H1 (cell line): ENCODE measurements around the gene IL36RN. TPM values are rescaled to one million over a fixed set of nuclear protein-coding genes. Genes with fewer than 3 reads are reported as not detected.

Source experiments
- CTCF ChIA-PET: fragments of 300-600 bp; sonication (Branson Sonifier 250); formaldehyde crosslinking; loops from one replicate; lab custom pipeline; 2021; ENCODE audit not compliant: partially characterized antibody; lab: Charles Lee
- POLR2A ChIA-PET: fragments of 300-600 bp; sonication (Branson Sonifier 250); formaldehyde crosslinking; loops from one replicate; lab custom pipeline; 2021; ENCODE audit warnings: inconsistent platforms; ENCODE audit not compliant: partially characterized antibody; lab: Charles Lee
- DNase-seq, 2 experiments: peaks; one replicate each; pipeline versions ENCODE4 v3.0.0 to v3.0.0-alpha.2; 2010 to 2022; ENCODE audit warnings: low spot score in 2 of 2, low read depth in 1 of 2, mixed read lengths in 1 of 2
- FAIRE-seq: peaks from 2 replicates; lab custom pipeline; 2011; peaks lifted over from hg19 to GRCh38; lab: Jason Lieb, UNC
- H2AFZ ChIP-seq: 2 replicates; pipeline ENCODE4 v1.8.1; 2012; ENCODE audit warnings: low read length, inconsistent platforms
- H2AK5ac ChIP-seq: 2 replicates; pipeline ENCODE4 v1.6.1; 2013; ENCODE audit warnings: low read depth, low read length
- H2BK120ac ChIP-seq: replicated peaks from 2 replicates; pipeline ENCODE3; 2013; ENCODE audit warnings: low read depth, low read length, inconsistent platforms
- H2BK12ac ChIP-seq: 2 replicates; pipeline ENCODE4 v1.6.1; 2013; ENCODE audit warnings: low read depth, low read length
- H2BK15ac ChIP-seq: 2 replicates; pipeline ENCODE4 v1.6.1; 2013; ENCODE audit warnings: low read length
- H2BK20ac ChIP-seq: 2 replicates; pipeline ENCODE4 v1.6.1; 2013; ENCODE audit warnings: low read length
- H2BK5ac ChIP-seq: 2 replicates; pipeline ENCODE4 v1.6.1; 2013; ENCODE audit warnings: low read depth, low read length
- H3K14ac ChIP-seq: 2 replicates; pipeline ENCODE4 v1.6.1; 2013; ENCODE audit warnings: inconsistent platforms; ENCODE audit not compliant: insufficient read length
- H3K18ac ChIP-seq: 2 replicates; pipeline ENCODE4 v1.6.1; 2013; ENCODE audit warnings: low read length; ENCODE audit errors: extremely low read depth
- H3K23ac ChIP-seq: 2 replicates; pipeline ENCODE4 v1.6.1; 2013; ENCODE audit warnings: inconsistent platforms; ENCODE audit not compliant: insufficient read length
- H3K23me2 ChIP-seq: 2 replicates; pipeline ENCODE4 v1.6.1; 2013; ENCODE audit warnings: low read depth, low read length
- H3K27ac ChIP-seq: 2 replicates; pipeline ENCODE4 v1.6.1; 2011; ENCODE audit warnings: low read depth, low read length, inconsistent platforms
- H3K27me3 ChIP-seq, 4 experiments: replicated peaks in 1 of 4; 1 replicate in 1 of 4; 2 replicates in 3 of 4; pipeline versions ENCODE4 v1.6.1 to v1.8.1; 2011 to 2013; ENCODE audit warnings: low read length in 3 of 4, mild to moderate bottlenecking in 3 of 4, inconsistent platforms in 2 of 4, mixed read lengths in 2 of 4, moderate library complexity in 1 of 4; ENCODE audit not compliant: control insufficient read depth in 3 of 4, insufficient read depth in 3 of 4; ENCODE audit errors: extremely low read depth in 1 of 4
- H3K36me3 ChIP-seq, 4 experiments: 2 replicates each; pipeline versions ENCODE4 v1.6.1 to v1.8.1; 2011 to 2013; ENCODE audit warnings: mild to moderate bottlenecking in 4 of 4, low read length in 3 of 4, moderate library complexity in 2 of 4, control low read depth in 1 of 4, inconsistent platforms in 1 of 4; ENCODE audit not compliant: insufficient read depth in 4 of 4, control insufficient read depth in 2 of 4
- H3K4ac ChIP-seq: replicated peaks from 2 replicates; pipeline ENCODE3; 2013; ENCODE audit warnings: low read length, low read depth, mixed read lengths, inconsistent platforms; ENCODE audit not compliant: insufficient read length
- H3K4me1 ChIP-seq, 4 experiments: replicated peaks in 1 of 4; 1 replicate in 1 of 4; 2 replicates in 3 of 4; pipeline versions ENCODE4 v1.6.1 to v1.8.1; 2011 to 2013; ENCODE audit warnings: low read length in 3 of 4, inconsistent platforms in 2 of 4, mixed read lengths in 1 of 4; ENCODE audit not compliant: insufficient read depth in 4 of 4, control insufficient read depth in 3 of 4
- H3K4me2 ChIP-seq, 2 experiments: 2 replicates each; pipeline versions ENCODE4 v1.6.1 to v1.8.1; 2011 to 2013; ENCODE audit warnings: low read depth in 2 of 2, low read length in 2 of 2, control low read depth in 1 of 2, inconsistent platforms in 1 of 2, mild to moderate bottlenecking in 1 of 2; ENCODE audit not compliant: insufficient read depth in 1 of 2
- H3K4me3 ChIP-seq, 4 experiments: fragments of 200-600, 300-600 bp in 1 of 4; sonication (generic), shearing (Covaris generic), sonication (Bioruptor Twin) in 1 of 4; 2 replicates each; pipeline versions ENCODE4 v1.5.1 to v1.8.1; 2011 to 2016; ENCODE audit warnings: low read length in 4 of 4, low read depth in 3 of 4, control low read depth in 2 of 4, inconsistent platforms in 2 of 4, mild to moderate bottlenecking in 2 of 4, mixed read lengths in 1 of 4, moderate library complexity in 1 of 4; ENCODE audit not compliant: insufficient read depth in 2 of 4; ENCODE audit errors: extremely low read depth in 1 of 4
- H3K56ac ChIP-seq: replicated peaks from 2 replicates; pipeline ENCODE3; 2013; ENCODE audit warnings: low read depth, mild to moderate bottlenecking, mixed read lengths, low read length, inconsistent platforms; ENCODE audit not compliant: insufficient read length
- H3K79me1 ChIP-seq: 2 replicates; pipeline ENCODE4 v1.6.1; 2013; ENCODE audit warnings: low read depth, low read length, control low read depth
- H3K79me2 ChIP-seq, 2 experiments: 2 replicates each; pipeline versions ENCODE4 v1.6.1 to v1.8.1; 2012 to 2013; ENCODE audit warnings: low read length in 2 of 2, mild to moderate bottlenecking in 2 of 2, inconsistent platforms in 1 of 2; ENCODE audit not compliant: insufficient read depth in 2 of 2, control insufficient read depth in 1 of 2
- H3K9ac ChIP-seq, 4 experiments: replicated peaks in 1 of 4; 1 replicate in 1 of 4; 2 replicates in 3 of 4; pipeline versions ENCODE4 v1.6.1 to v1.8.1; 2011 to 2013; ENCODE audit warnings: low read depth in 3 of 4, low read length in 3 of 4, control low read depth in 2 of 4, mild to moderate bottlenecking in 2 of 4, moderate library complexity in 2 of 4, inconsistent platforms in 1 of 4; ENCODE audit errors: extremely low read depth in 1 of 4
- H3K9me3 ChIP-seq, 2 experiments: 2 replicates each; pipeline versions ENCODE4 v1.6.1 to v1.8.1; 2012 to 2013; ENCODE audit warnings: mild to moderate bottlenecking in 2 of 2, moderate library complexity in 2 of 2, control low read depth in 1 of 2, inconsistent platforms in 1 of 2, low read depth in 1 of 2, low read length in 1 of 2, mixed read lengths in 1 of 2; ENCODE audit not compliant: insufficient read depth in 2 of 2
- H4K20me1 ChIP-seq, 2 experiments: replicated peaks in 1 of 2; 2 replicates each; pipeline versions ENCODE3 to v1.8.1; 2011 to 2013; ENCODE audit warnings: inconsistent platforms in 2 of 2, low read length in 2 of 2, mild to moderate bottlenecking in 1 of 2; ENCODE audit not compliant: insufficient read depth in 2 of 2, control insufficient read depth in 1 of 2
- H4K5ac ChIP-seq: 2 replicates; pipeline ENCODE4 v1.6.1; 2013; ENCODE audit warnings: low read length, low read depth, mixed read lengths, inconsistent platforms; ENCODE audit not compliant: insufficient read length
- H4K8ac ChIP-seq: 2 replicates; pipeline ENCODE4 v1.8.0; 2013; ENCODE audit warnings: mild to moderate bottlenecking, moderate library complexity, low read length, inconsistent platforms; ENCODE audit not compliant: insufficient read depth; ENCODE audit errors: extremely low read depth
- H4K91ac ChIP-seq: replicated peaks from 2 replicates; pipeline ENCODE3; 2013; ENCODE audit warnings: low read length, mixed read lengths, inconsistent platforms; ENCODE audit not compliant: insufficient read length
- GABPA ChIP-seq: IDR thresholded peaks from 2 replicates; pipeline ENCODE4 v1.6.1; 2011; ENCODE audit warnings: mild to moderate bottlenecking, low read length, moderate library complexity, borderline replicate concordance; ENCODE audit not compliant: insufficient read depth
- YY1 ChIP-seq: IDR thresholded peaks from 2 replicates; pipeline ENCODE4 v1.6.1; 2011; ENCODE audit warnings: low read depth, mild to moderate bottlenecking, low read length
- WGBS, 2 experiments: shearing (Covaris generic) in 1 of 2; methylation state at CpG; one replicate each; pipeline versions ENCODE4 v1.1.6 to v1.1.7; 2013 to 2015; ENCODE audit warnings: low lambda C conversion rate in 2 of 2, mixed read lengths in 2 of 2, inconsistent platforms in 1 of 2, low coverage in 1 of 2, missing lambda C conversion rate in 1 of 2; ENCODE audit not compliant: insufficient replicate concordance in 2 of 2, insufficient coverage in 1 of 2, insufficient read length in 1 of 2; ENCODE audit errors: extremely low coverage in 1 of 2, missing lambda C conversion rate in 1 of 2; 5-methylcytosine and 5-hydroxymethylcytosine counted together
- polyA plus RNA-seq, 7 experiments: library from polyadenylated mRNA; depleted of rRNA in 3 of 7; stranded (reverse) in 5 of 7; unstranded in 2 of 7; fragments of >200 nt in 5 of 7; fragments of 200-250 nt in 2 of 7; gene quantifications; 1 replicate in 5 of 7; 2 replicates in 1 of 7; 4 replicates in 1 of 7; pipeline versions ENCODE4 v1.2.1 to v1.2.3, GENCODE V29; 2011 to 2013; ENCODE audit warnings: missing spikeins in 2 of 7, mixed read lengths in 2 of 7
- total RNA-seq: library from RNA; stranded (reverse); fragmentation: NEBNext Ultra II Directional; extraction: Animal tissue kit (Norgen Biotek cat#: 25700); gene quantifications from 2 replicates; pipeline ENCODE4 v1.2.1, GENCODE V29; 2021

Gene IL36RN
- total and polyA plus RNA-seq, 2 of the 8 experiments (the other 6 are each of a cell fraction or from before 2014, with no cell fraction given): not detected

DNA sequence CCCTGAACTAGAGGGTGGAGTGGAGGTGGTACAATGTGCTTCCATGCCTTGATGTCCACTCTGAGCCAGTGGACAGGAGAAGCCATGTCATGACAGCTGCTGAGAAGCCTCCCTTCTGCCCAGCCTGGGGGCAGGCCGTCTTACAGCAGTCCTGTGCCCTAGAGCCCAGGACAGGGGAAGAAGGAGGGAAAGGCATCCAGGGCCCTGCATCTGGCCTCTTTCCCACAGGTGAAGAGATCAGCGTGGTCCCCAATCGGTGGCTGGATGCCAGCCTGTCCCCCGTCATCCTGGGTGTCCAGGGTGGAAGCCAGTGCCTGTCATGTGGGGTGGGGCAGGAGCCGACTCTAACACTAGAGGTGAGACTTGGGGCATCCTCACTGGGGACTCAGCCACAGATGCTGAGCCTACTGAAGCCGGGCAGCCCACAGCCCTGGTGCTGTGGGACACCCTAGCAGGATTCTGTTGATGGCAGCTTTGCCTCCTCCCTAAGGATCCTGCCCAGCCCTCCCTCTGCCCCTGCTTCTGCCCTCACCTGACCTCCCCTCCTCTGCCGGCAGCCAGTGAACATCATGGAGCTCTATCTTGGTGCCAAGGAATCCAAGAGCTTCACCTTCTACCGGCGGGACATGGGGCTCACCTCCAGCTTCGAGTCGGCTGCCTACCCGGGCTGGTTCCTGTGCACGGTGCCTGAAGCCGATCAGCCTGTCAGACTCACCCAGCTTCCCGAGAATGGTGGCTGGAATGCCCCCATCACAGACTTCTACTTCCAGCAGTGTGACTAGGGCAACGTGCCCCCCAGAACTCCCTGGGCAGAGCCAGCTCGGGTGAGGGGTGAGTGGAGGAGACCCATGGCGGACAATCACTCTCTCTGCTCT lies 3.1 kb downstream of the IL36RN start:
- H3K27me3 ChIP-seq: no peaks in the 10 kb centered on the region
- H3K23me2 ChIP-seq: peaks cover 2% of the 10 kb centered on the region; the same call in 1 of the 2 replicates
- no peak overlapping the region for H3K4ac ChIP-seq
- no peak overlapping the region for H2BK5ac ChIP-seq
- no peak for FAIRE-seq
- H3K14ac ChIP-seq: no peak overlapping the region
- no peak overlapping the region for H2AFZ ChIP-seq
- no peak for TF ChIP-seq YY1
- TF ChIP-seq GABPA: no peak
- TF ChIP-seq, all 59 proteins: peak for 0
- H3K56ac ChIP-seq: no peak overlapping the region
- ChIA-PET CTCF (interaction anchor here (0.7 to 2.3 kb wide), 3 partner anchors 18 to 143 kb away, joined by 3 to 10 read pairs (median 5); no protein-coding TSS in a partner anchor), POLR2A (no interaction called here)
- no peak overlapping the region for H3K4me3 ChIP-seq
- no peak overlapping the region for H4K5ac ChIP-seq
- no peaks in the 10 kb centered on the region for H3K36me3 ChIP-seq
- H2BK20ac ChIP-seq: no peak overlapping the region
- H2BK15ac ChIP-seq: no peak overlapping the region
- H3K27ac ChIP-seq: no peak overlapping the region
- 86% methylated on average over 18 of the region's 18 CpGs; no CpG with 5 or more reads in 1 of the 2 experiments for WGBS, 2 experiments
- H3K9ac ChIP-seq: no peak overlapping the region
- no peak overlapping the region for H2AK5ac ChIP-seq
- H3K18ac ChIP-seq: no peak overlapping the region
- H2BK12ac ChIP-seq: no peak overlapping the region
- no peak overlapping the region for H2BK120ac ChIP-seq
- no peak overlapping the region for H3K23ac ChIP-seq
- H4K91ac ChIP-seq: no peak overlapping the region
- 0 out of 4 replicates have a peak, but pooled peaks cover 0 to 6% of the 10 kb centered on the region in 2 experiments for H3K9me3 ChIP-seq
- no peak for DNase-seq
- no peaks in the 10 kb centered on the region for H3K79me2 ChIP-seq
- no peaks in the 10 kb centered on the region for H3K4me1 ChIP-seq
- no peak overlapping the region for H4K8ac ChIP-seq
- H4K20me1 ChIP-seq: peaks cover 0 to 2% of the 10 kb centered on the region in 2 experiments
- no peak overlapping the region for H3K4me2 ChIP-seq
- H3K79me1 ChIP-seq: no peaks in the 10 kb centered on the region
